Activated CD4-positive, alpha-beta T cell treated with anti-CD3 and anti-CD28 coated beads, Interleukin-10, Interleukin-2, amounts not matched to agents 100 ng/mL and 50 ng/mL, durations not matched to agents 16 hours and 8 hours (primary cell): ENCODE results near the gene SCMH1.
"Not testable (repeated sequence)": the region's sequence is repeated elsewhere in the genome, so short reads cannot be mapped to it uniquely, and the experiment has no call there.

ENCODE experiments used
- DNase-seq: peaks from one replicate; pipeline ENCODE4 v3.0.0-alpha.2; 2020

Gene SCMH1

DNA sequence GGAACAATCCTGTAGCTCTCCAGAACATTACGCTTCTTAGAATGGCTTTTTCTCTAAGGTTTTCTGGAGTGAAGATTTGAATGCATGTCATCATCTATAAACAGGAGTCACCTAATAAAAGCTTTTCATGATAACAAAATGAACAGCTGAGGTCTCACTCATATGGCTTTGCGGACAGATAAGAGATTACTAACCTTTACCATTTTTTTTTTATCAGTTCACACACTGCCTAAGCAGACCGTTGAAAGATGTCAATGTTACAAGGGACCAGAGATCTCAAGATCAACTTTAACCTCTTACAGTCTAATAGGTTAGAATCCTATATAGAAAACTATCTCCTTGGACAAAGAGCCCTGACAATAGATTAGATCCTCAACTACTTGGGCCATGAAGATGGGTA, 41.4 kb downstream of the SCMH1 start:
- no peak for DNase-seq

DNA sequence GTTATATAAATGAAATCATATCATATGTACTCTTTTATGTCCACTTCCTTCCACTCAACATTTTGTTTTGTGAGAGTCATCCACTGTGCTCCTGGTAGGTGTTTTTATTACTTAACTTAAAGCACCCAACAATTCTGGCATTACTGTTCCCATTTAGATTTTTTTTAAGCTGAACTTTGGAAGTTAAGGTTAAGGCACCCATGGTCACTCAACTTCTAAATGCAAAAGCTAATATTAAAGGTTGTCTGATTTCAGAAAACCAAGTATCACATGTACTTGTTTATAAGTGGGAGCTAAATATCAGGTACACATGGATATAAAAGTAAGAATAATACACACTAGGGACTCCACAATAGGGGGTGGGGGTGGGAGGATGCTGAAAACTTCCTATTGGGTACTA, 42.7 kb downstream of the SCMH1 start:
- DNase-seq, result no peak

DNA sequence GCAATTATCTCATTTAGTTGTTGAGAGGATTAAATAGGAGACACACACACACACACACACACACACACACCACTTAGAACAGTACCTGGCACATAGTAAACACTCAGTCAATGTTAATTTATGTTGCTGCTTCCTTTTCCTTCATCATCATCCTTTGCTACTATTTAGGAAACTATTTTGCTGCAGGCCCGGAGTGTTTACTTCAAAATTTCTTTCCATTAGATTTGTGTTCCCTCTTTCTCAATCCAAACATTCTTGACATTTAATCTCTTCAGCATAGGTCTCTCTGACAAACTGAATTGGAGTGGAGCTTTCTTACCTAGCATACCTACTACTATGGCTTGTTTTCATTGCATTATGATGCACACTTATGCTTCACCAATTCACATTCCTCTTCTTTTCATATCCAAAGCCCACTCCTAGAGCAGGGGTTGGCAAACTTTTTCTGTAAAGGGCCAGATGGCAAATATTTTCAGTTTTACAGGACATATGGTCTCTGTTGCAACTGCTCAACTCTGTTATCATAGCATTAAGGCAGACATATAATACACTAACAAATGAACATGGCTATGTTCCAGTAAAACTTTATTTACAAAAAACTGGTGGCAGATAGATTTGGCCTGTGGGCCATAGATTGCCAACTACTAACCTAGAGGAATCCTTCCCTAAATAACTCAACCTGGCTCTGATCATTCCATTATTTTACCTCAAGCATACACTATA, 49.5 kb downstream of the SCMH1 start:
- no peak for DNase-seq

DNA sequence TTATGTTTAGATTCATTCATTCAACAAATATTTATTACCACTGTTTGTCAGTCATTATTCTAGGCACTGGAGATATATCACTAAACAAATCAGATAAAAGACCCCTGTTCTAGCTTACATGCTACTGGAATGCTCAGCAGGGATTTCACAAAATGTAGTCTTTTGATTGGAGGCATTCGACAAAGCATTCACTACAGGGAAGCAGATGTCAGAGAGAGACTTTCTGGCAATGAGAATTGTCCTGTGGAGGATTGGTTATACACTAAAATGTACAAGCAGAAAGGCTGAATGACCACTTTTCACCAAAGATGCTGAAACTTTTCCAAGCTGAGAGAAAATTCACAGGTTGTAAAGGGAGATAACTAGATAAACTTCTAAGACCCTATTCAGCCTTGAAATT, 57.7 kb downstream of the SCMH1 start:
- no peak for DNase-seq

DNA sequence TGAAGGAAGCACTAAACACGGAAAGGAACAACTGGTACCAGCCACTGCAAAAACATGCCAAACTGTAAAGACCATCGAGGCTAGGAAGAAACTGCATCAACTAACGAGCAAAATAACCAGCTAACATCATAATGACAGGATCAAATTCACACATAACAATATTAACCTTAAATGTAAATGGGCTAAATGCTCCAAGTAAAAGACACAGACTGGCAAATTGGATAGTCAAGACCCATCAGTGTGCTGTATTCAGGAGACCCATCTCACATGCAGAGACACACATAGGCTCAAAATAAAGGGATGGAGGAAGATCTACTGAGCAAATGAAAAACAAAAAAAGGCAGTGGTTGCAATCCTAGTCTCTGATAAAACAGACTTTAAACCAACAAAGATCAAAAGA, 63.9 kb downstream of the SCMH1 start:
- DNase-seq, result not testable (repeated sequence)

DNA sequence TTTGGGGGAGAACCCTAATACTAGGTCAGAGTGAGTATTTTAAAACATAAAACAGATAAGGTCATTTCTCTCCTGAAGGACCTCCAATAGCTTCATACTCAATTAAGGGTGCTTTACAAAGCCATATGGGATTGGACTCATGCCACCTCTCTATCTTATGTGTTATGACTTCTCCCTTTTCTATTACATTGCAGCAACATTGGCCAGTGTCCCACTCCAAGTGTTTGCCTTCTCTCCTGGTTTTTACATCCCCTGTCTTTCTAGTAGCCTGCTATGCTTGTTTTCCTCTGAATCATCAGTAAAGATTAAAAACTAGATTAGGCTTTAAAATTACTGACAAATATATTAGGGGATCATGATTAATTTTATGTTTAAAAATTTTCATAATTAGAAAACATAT, 66.6 kb downstream of the SCMH1 start:
- no peak for DNase-seq

DNA sequence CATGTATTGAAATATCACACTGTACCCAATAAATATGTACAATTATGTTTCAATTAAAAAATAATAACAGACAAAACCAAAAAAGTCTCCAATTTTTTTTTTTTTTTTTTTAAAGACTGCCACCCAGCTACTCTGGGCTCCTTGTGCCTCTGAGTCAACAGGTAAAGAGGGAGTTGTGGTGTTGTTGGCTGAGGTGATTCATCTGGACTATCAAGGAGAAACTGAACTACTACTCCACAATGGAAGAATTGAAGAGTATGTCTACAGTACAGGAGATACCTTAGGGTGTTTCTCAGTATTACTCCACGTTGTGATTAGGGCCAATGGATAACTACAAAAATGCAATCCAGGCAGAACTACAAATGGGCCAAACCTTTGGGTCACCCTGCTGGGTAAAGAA, 67.9 kb downstream of the SCMH1 start:
- DNase-seq, result no peak

DNA sequence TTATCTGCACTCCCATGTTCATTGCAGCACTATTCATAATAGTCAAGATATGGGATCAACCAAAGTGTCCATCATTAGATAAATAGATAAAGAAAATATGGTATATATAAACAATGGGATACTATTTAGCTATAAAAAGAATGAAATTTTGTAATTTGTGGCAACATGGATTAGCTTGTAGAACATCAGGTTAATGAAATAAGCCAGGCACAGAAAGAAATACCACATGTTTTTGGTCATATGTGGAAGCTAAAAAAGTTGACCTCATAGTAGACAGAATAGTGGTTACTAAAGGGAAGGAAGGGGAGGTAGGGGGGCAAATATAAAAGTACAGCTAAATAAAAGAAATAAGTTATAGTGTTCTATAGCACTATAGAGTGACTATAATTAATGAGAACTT, 68.5 kb downstream of the SCMH1 start:
- DNase-seq, result no peak

DNA sequence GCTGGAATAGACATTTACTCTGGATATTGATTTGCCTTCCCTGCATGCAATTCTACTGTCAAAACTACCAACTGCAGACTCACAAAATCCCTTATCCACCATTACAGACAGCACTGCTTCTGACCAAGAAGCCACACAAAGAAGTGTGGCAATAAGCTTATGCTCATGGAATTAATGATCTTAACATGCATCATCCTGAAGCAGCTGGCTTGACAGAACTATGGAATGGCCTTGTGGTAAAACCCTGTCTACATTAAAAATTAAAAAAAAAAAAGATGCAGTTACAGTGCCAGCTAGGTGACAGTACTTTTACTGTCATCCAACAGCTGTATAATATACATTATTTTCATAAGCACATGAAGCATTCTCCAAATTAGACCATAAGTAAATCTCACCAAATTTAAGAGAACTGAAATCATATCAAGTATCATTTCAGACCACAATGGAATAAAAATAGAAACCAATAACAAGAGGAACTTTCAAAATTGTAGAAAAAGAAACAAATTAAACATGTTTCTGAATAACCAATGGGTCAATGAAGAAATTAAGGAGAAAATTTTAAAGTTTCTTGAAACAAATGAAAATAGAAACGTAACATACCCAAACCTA, 70.7 kb downstream of the SCMH1 start:
- no peak for DNase-seq

DNA sequence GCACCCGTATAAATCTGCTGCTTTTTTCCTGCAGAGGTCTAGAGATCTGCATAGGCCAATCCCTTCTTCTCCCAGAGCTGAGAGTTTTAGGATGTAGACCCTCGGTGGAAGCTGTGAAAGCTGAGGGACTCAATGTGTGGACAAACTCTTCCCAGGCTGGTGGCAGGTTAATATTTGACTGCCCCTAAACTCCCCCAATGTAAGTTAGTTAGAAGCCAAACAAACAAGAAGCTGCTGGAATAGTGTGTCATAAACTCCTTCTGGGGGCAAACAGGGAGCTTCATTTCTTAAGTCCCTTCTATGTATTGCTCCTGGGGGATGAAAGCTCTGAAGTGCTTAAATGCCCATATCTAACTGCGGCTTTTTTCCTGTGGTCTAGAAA, 72.3 kb downstream of the SCMH1 start:
- no peak for DNase-seq

DNA sequence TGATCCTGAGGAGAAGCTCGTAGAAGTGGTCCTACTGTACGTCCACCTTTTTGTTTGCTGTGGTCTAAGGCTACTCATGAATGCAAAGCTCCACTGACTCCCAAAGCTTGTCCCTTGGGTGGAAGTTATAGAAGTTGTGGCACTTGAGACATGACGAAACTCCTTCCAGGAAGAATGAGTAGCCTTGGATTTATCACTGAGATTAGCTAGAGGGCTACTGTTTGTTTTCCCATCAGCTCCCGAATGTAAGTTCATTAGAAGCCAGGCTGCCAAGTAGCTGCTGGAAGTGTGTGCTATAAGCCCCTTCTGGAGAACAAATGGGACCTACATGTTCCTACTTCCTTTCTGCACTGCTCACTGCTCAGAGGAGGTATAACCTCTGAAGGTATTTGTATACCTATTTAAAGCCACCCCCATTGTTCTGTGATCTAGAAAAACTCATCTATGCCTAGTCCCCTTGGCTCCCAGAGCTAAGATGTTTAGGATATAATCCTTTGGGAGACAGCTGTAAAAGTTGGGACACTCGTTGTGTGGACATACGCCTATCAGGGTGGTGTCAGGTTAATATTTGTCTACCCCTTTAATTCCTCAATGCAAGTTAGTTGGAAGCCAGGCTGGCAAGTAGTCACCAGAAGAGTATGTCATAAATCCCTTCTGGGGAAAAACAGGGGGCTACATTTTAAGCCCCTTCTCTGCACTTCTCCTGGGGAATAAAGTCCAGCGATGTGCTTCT, 72.9 kb downstream of the SCMH1 start:
- no peak for DNase-seq

DNA sequence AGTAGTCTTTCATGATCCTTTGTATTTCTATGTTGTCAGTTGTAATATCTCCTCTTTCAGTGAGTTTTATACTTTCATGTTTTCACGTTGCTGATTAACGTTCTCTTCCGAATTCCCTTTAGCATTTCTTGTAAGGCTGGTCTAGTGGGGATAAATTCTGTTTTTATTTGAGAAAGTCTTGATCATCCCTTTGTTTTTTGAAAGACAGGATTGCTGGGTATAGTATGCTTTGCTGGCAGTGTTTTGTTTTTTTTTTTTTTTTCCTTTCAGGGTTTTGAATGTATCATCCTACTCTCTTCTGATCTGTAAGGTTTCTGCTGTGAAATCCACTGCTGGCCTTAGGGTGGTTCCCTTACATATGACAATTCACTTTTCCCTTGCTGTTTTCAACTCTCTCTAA, 74.4 kb downstream of the SCMH1 start:
- DNase-seq, result no peak

DNA sequence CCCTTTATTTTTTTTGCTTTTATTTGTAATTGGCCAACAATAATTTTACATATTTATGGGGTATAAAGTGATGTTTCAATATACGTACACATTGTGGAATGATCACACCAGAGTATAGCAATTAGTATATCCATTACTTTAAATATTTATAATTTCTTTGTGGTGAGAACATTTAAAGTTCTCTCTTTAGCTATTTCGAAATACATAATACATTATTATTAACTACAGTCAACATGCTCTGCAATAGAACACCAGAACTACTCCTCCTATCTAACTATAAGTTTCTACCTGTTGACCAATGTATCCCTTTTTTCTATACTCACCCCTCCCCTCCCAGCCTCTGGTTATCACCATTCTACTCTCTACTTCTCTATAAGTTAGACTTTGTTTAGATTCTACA, 77.4 kb downstream of the SCMH1 start:
- no peak for DNase-seq

DNA sequence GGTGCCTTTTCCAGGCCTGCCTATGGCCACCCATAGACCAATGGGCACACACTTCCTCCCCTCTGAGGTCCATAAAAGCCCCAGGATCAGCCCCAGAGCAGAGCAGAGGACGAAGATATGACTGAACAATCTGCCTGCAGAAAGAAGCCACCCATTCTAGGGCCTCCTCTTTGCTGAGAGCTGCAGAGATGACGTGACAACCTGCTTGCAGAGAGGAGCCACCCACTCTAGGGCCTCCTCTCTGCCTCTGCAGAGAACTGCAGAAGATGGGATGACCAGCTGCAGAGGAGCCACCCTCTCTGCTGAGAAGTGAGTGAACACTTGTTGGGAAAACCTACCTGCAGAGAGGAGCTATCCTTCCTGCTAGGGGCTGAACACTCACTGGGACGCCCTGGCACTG, 79.7 kb downstream of the SCMH1 start:
- no peak for DNase-seq

DNA sequence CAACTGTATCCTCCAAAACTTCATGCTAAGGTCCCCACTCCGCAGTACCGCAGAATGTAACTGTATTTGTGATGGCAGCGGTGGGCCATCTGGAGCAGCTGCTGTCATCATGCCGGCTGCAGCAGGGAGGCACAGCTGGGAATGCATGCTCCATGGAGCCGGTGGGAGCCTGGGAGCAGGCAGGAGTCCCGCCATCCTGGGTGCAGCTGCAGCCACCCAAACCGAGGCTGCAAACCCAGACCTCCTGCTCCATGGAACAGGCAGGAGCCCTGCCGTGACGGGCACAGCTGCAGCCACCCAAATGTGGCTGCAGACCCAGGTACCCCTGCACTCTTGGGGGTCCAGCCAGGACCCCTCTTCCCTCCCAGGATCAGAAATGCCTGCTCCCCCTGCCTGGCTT, 80.3 kb downstream of the SCMH1 start:
- DNase-seq, result no peak

DNA sequence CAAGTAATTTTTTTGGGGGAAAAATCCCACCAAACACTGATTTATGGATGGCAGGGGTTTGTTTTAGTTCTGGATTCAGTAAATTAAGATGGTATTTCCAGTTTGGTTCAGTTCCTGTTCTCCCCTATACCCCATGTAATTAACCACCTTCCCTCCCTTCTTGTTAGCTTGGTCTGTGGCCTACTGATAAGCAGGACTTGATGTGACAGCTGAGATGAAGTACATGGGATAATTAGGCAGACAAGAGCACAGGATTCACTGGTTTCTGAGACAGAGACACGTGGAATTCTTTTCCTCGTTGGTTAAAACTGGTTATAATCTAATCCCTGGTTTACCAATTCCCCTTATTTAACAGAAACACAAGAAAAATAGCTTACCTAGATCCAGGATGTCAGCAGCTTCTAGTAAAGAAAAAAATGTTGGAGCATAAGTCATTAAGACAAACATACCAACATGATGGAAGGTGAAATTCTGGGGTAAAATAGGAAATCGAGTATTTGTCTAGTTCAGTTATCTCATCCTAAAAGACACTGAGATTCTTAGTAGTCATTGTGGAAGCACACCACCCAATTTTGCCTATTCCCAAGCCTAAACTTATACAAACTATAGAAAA, 81.5 kb downstream of the SCMH1 start:
- no peak for DNase-seq

DNA sequence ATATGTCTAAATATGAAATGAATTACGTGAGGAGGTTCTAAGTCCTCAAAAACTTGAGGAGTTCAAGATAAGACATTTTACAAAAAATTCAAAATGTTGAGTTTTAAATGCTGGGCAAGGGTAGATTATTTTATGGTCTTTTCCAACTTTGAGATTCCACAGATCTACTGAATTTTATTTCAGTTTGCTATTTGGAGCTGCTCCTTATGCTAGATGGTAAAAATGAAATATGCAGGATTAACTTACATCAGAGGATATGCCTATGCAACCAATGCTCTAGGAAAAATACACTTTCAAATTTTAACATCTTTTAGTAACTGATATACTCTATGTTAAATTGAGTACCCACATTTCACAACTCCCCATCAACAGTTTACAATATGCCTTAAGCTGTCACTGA, 83.1 kb downstream of the SCMH1 start:
- no peak for DNase-seq

DNA sequence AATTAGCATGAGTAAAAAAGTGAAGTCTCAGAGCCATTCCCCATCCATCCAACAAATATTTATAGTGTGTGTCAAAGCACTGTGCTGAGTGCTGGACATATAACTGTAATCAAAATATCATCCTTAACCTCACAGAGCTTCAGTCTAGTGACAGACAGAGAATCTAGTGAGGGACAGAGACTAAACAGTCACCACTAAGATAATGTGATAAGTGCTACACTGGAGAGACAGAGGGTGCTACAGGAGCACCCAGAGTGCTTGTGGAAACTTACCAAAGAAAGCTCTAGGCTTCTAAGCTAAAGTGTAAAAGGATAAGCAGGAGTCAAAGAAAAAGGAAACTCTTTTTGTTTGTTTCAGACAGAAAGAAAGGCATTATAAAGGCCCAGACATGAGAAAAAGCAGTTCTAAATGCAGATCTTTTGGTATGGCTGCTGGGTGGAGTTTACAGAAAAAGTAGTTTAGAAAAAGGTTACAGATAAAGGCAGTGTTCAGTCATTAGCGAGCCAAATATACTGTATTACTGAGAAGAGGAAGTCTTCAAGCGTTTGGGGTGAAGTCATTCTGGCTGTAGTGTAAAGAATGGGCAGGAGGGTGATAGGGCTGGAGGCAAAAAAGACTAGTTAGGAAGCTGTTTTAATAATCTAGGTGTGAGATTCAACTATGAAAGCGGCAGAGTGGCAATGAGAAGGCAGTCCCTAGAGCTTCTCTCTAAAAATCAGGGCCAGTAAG, 83.8 kb downstream of the SCMH1 start:
- no peak for DNase-seq

DNA sequence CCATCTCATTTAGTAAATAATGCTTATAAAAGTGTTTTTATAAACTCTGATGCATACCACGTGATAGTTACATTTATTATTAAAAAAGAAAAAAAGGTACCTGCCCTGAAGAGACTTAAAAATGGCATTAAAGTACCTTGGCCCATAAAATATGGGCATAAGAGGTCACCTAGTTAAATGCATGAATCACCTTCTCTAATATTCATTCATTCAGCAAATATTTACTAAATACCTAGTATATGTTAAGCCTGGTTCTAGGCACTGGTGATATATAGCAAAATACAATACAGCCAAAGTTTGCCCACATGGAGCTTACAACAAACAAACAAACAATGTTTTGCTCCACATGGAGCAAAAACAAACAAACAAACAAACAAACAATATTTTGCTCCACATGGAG, 87.0 kb downstream of the SCMH1 start:
- DNase-seq, result no peak

DNA sequence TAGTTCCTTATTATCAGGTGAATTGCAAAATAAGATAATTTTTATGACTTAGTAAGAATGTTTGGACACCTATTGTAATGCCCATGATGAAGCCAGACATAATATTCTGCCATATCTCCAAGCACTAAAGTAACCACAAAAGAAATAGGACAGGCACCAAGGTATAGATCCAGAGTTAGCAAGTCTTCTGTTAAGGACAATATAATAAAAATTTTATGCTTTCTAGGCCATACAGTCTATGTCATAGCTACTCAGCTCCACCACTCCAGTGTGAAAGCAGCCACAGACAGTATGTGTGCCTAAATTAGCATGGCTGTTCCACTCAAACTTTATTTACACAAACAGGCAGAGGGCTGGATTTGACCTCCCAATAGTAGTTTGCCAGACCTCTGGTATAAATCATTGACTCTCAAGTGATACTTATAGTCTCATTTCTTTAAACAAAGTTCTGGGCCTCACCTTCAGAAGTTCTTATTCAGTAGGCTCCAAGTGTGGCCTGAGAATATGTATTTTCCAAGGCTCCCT, 88.3 kb downstream of the SCMH1 start:
- DNase-seq, result no peak

DNA sequence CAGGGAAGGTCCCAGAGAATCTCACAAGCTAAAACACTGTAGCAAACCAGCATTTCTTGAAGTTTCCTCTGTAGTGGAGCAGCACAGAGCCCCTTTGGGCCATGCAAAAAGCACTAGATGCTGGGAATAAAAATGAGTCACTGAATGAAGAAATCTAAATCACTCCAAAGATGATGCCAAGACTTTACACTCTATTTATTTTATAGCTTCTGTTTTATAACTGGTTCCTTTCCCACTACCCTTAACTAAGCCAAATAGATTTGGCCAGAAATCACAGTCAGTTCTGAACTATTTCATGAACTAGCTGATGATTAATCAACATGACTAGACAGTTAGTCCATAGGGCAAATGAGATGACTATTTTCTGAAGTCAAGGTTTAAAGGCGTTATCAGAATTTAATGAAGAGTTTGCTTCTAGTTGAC, 89.5 kb downstream of the SCMH1 start:
- no peak for DNase-seq

DNA sequence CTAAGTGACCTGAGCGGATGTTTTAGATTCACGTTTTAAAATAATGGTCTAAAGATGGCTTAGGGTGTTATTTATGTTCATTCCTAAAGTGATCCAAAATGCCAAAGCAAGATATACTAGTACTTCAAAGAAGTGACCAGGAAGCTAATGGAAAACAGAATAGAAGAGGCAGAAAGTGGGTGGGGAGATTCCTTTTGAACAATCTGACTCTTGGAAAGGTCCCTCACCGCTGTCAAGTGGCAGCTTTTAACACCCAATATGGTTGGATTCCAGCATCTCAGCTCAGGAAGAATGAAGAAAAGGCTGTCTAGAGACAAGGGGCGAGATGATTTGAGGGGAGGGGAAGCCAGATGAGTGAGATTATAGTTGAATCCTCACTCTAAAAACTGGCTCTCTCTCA, 90.3 kb downstream of the SCMH1 start:
- DNase-seq, result no peak

DNA sequence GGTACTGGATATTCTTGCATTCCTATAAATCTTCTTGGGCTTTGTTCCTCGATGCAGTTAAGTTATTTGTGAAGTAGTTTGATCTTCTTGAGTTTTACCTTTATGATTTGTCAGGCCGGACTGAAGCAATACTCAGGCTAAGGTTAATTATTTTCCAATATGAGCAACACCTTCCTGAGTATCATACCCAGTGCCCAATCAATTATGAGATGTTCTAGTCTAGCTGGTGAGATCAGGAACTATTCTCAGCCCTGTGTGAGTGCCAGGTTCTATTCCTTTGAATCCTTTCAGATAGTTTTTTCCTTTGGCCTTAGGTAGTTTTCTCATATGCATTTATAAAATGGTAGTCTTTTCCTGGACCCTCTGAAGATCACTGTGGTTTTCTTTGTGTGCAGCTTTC, 92.5 kb downstream of the SCMH1 start:
- DNase-seq, result no peak
